T-helper 17 cell (primary cell): ENCODE measurements around the gene NDUFA9. TPM values are rescaled to one million over a fixed set of nuclear protein-coding genes. Genes with fewer than 3 reads are reported as not detected.

Source experiments
- ATAC-seq: fragments of 150-1000 bp; cut with Tn5 transposase; 2 replicates; pipeline ENCODE4 v1.10.0; 2021; ENCODE audit warnings: mild to moderate bottlenecking, moderate library complexity
- DNase-seq, 3 donors: peaks; one replicate each; pipeline versions ENCODE4 v3.0.0 to v3.0.0-alpha.2; 2020 to 2021
- H3K9me3 ChIP-seq: one replicate; pipeline ENCODE4 v1.7.0; 2013; ENCODE audit warnings: low read length, mild to moderate bottlenecking; ENCODE audit not compliant: control insufficient read depth, poor library complexity, severe bottlenecking
- H3K27ac Mint-ChIP-seq: one replicate; pipeline ENCODE4 v1.8.0; 2022; ENCODE audit warnings: mild to moderate bottlenecking, moderate library complexity, mixed read lengths
- H3K27me3 Mint-ChIP-seq: one replicate; pipeline ENCODE4 v1.8.0; 2022; ENCODE audit warnings: mixed read lengths
- H3K36me3 Mint-ChIP-seq: one replicate; pipeline ENCODE4 v1.8.0; 2022; ENCODE audit warnings: low read depth, mixed read lengths
- H3K4me1 Mint-ChIP-seq: one replicate; pipeline ENCODE4 v1.8.0; 2022; ENCODE audit warnings: mild to moderate bottlenecking, mixed read lengths
- H3K4me3 Mint-ChIP-seq: one replicate; pipeline ENCODE4 v1.8.0; 2022; ENCODE audit warnings: mild to moderate bottlenecking, moderate library complexity, mixed read lengths
- total RNA-seq, 4 donors: library from RNA in 2 of 4; stranded (reverse) in 2 of 4; gene quantifications; one replicate each; pipeline ENCODE4 v1.2.3 and lab custom pipeline; 2022 to 2026

NDUFA9 gene
- total RNA-seq: 10 to 100 TPM; 61.3 to 80.8 TPM
- 8.7 to 20.9 reads per million in 2 donors for total RNA-seq (lab: John Stamatoyannopoulos, UW)

- H3K4me1 Mint-ChIP-seq: peaks cover 27% of the 10 kb centered on the region
- no peaks in the 10 kb centered on the region for H3K27me3 Mint-ChIP-seq
- ATAC-seq (peak; percentile 97), DNase-seq (peak; percentile 55 to 64 (median 63))
- no peaks in the 10 kb centered on the region for H3K9me3 ChIP-seq
- peak within 1 kb of the TSS; percentile 99 for H3K4me3 Mint-ChIP-seq
- H3K27ac Mint-ChIP-seq: peak within 1 kb of the TSS; percentile 98
- peaks cover 10% of the 10 kb centered on the region for H3K36me3 Mint-ChIP-seq
Measured at GRCh38 chr12:4648501-4649357, at the start of gene NDUFA9, which contains the start of gene AKAP3. Gene NDUFA9, plus strand, starts transcription at chr12:4649114. Its CDS starts 13 bp downstream, at chr12:4649127. Gene AKAP3, minus strand, starts transcription at chr12:4649051. Its CDS starts 10,855 bp downstream, at chr12:4638196.

GRCh38 chr12:4603421-4603820 is 45.5 kb upstream of the NDUFA9 start:
- ATAC-seq (no peak), DNase-seq (no peak)
- Mint-ChIP-seq H3K36me3 (peaks cover 14% of the 10 kb centered on the region), H3K27ac (no peak overlapping the region), H3K4me1 (peaks cover 15% of the 10 kb centered on the region), H3K27me3 (peaks cover 32% of the 10 kb centered on the region), H3K4me3 (no peak overlapping the region)
- no peaks in the 10 kb centered on the region for H3K9me3 ChIP-seq

- Mint-ChIP-seq H3K36me3 (peaks cover 14% of the 10 kb centered on the region), H3K4me3 (no peak overlapping the region), H3K27ac (no peak overlapping the region), H3K27me3 (peaks cover 30% of the 10 kb centered on the region), H3K4me1 (peaks cover 15% of the 10 kb centered on the region)
- DNase-seq (no peak), ATAC-seq (no peak)
- H3K9me3 ChIP-seq: no peaks in the 10 kb centered on the region
Measured at GRCh38 chr12:4603946-4604345, 45.0 kb upstream of the NDUFA9 start.

GRCh38 chr12:4604684-4605193 is 44.2 kb upstream of the NDUFA9 start:
- H3K27ac Mint-ChIP-seq: peak overlapping the region; percentile 93
- ATAC-seq (peak; percentile 98), DNase-seq (peak; percentile 53 to 70 (median 57))
- H3K4me3 Mint-ChIP-seq: peak overlapping the region; percentile 99
- H3K4me1 Mint-ChIP-seq: peaks cover 19% of the 10 kb centered on the region
- peaks cover 14% of the 10 kb centered on the region for H3K36me3 Mint-ChIP-seq
- H3K27me3 Mint-ChIP-seq: peaks cover 23% of the 10 kb centered on the region
- H3K9me3 ChIP-seq: no peaks in the 10 kb centered on the region

- Mint-ChIP-seq H3K36me3 (peaks cover 14% of the 10 kb centered on the region), H3K4me3 (no peak overlapping the region), H3K27me3 (peaks cover 20% of the 10 kb centered on the region), H3K27ac (peak overlapping the region; percentile 66), H3K4me1 (peaks cover 19% of the 10 kb centered on the region)
- no peak for ATAC-seq
- no peak for DNase-seq
- no peaks in the 10 kb centered on the region for H3K9me3 ChIP-seq
Measured at GRCh38 chr12:4607056-4607455, 41.9 kb upstream of the NDUFA9 start.

- H3K27me3 Mint-ChIP-seq: peaks cover 4% of the 10 kb centered on the region
- H3K27ac Mint-ChIP-seq: peak overlapping the region; percentile 63
- DNase-seq (no peak), ATAC-seq (no peak)
- H3K4me3 Mint-ChIP-seq: no peak overlapping the region
- peaks cover 9% of the 10 kb centered on the region for H3K36me3 Mint-ChIP-seq
- H3K9me3 ChIP-seq: no peaks in the 10 kb centered on the region
- peaks cover 19% of the 10 kb centered on the region for H3K4me1 Mint-ChIP-seq
Measured at GRCh38 chr12:4609071-4609470, 39.8 kb upstream of the NDUFA9 start.

- H3K9me3 ChIP-seq: no peaks in the 10 kb centered on the region
- peaks cover 12% of the 10 kb centered on the region for H3K4me1 Mint-ChIP-seq
- DNase-seq (no peak), ATAC-seq (no peak)
- no peak overlapping the region for H3K27ac Mint-ChIP-seq
- H3K27me3 Mint-ChIP-seq: no peaks in the 10 kb centered on the region
- peaks cover 10% of the 10 kb centered on the region for H3K36me3 Mint-ChIP-seq
- no peak overlapping the region for H3K4me3 Mint-ChIP-seq
Measured at GRCh38 chr12:4610481-4610880, 38.4 kb upstream of the NDUFA9 start.

- Mint-ChIP-seq H3K4me3 (no peak overlapping the region), H3K4me1 (no peaks in the 10 kb centered on the region), H3K36me3 (peaks cover 10% of the 10 kb centered on the region), H3K27me3 (no peaks in the 10 kb centered on the region), H3K27ac (no peak overlapping the region)
- no peaks in the 10 kb centered on the region for H3K9me3 ChIP-seq
- DNase-seq: no peak
- ATAC-seq: no peak
Measured at GRCh38 chr12:4615667-4616066, 33.2 kb upstream of the NDUFA9 start.

GRCh38 chr12:4621511-4621910 is 27.4 kb upstream of the NDUFA9 start:
- Mint-ChIP-seq H3K27me3 (peaks cover 7% of the 10 kb centered on the region), H3K4me1 (no peaks in the 10 kb centered on the region), H3K36me3 (no peaks in the 10 kb centered on the region), H3K27ac (no peak overlapping the region), H3K4me3 (no peak overlapping the region)
- ATAC-seq (no peak), DNase-seq (no peak)
- no peaks in the 10 kb centered on the region for H3K9me3 ChIP-seq

GRCh38 chr12:4626543-4626942 is 22.4 kb upstream of the NDUFA9 start:
- Mint-ChIP-seq H3K27me3 (peaks cover 14% of the 10 kb centered on the region), H3K27ac (no peak overlapping the region), H3K4me1 (no peaks in the 10 kb centered on the region), H3K4me3 (no peak overlapping the region), H3K36me3 (peaks cover 2% of the 10 kb centered on the region)
- ATAC-seq: no peak
- DNase-seq: no peak
- no peaks in the 10 kb centered on the region for H3K9me3 ChIP-seq

GRCh38 chr12:4628406-4628805 is 20.5 kb upstream of the NDUFA9 start:
- no peak overlapping the region for H3K27ac Mint-ChIP-seq
- H3K36me3 Mint-ChIP-seq: peaks cover 2% of the 10 kb centered on the region
- no peak overlapping the region for H3K4me3 Mint-ChIP-seq
- peaks cover 14% of the 10 kb centered on the region for H3K27me3 Mint-ChIP-seq
- no peak for ATAC-seq
- H3K4me1 Mint-ChIP-seq: no peaks in the 10 kb centered on the region
- H3K9me3 ChIP-seq: no peaks in the 10 kb centered on the region
- DNase-seq: no peak

GRCh38 chr12:4630262-4630661 is 18.7 kb upstream of the NDUFA9 start:
- no peaks in the 10 kb centered on the region for H3K4me1 Mint-ChIP-seq
- H3K27me3 Mint-ChIP-seq: peaks cover 14% of the 10 kb centered on the region
- no peak overlapping the region for H3K4me3 Mint-ChIP-seq
- no peak for ATAC-seq
- no peak for DNase-seq
- H3K27ac Mint-ChIP-seq: no peak overlapping the region
- no peaks in the 10 kb centered on the region for H3K9me3 ChIP-seq
- H3K36me3 Mint-ChIP-seq: peaks cover 2% of the 10 kb centered on the region

GRCh38 chr12:4643747-4644146 is 5.2 kb upstream of the NDUFA9 start:
- H3K36me3 Mint-ChIP-seq: peaks cover under 1% of the 10 kb centered on the region
- no peak for DNase-seq
- ATAC-seq: no peak

More at GRCh38 chr12:4643747-4644146, 5.2 kb upstream of the NDUFA9 start:
- Mint-ChIP-seq H3K27me3 (peaks cover 14% of the 10 kb centered on the region), H3K4me3 (no peak overlapping the region), H3K27ac (no peak overlapping the region), H3K4me1 (no peaks in the 10 kb centered on the region)
- H3K9me3 ChIP-seq: no peaks in the 10 kb centered on the region
